ENCODE measurements around the gene CERS3. TPM values are rescaled to one million over a fixed set of nuclear protein-coding genes. Genes with fewer than 3 reads are reported as not detected.

CERS3 gene
- total RNA-seq, 4 donors from 2014 or later: 0.21 TPM; not detected in 3

- TF ChIP-seq EP300 (IDR thresholded peaks at IDR 0.05) (no peak), POLR2A (IDR thresholded peaks at IDR 0.05) (no peak)
- TF ChIP-seq, protein P1, sequence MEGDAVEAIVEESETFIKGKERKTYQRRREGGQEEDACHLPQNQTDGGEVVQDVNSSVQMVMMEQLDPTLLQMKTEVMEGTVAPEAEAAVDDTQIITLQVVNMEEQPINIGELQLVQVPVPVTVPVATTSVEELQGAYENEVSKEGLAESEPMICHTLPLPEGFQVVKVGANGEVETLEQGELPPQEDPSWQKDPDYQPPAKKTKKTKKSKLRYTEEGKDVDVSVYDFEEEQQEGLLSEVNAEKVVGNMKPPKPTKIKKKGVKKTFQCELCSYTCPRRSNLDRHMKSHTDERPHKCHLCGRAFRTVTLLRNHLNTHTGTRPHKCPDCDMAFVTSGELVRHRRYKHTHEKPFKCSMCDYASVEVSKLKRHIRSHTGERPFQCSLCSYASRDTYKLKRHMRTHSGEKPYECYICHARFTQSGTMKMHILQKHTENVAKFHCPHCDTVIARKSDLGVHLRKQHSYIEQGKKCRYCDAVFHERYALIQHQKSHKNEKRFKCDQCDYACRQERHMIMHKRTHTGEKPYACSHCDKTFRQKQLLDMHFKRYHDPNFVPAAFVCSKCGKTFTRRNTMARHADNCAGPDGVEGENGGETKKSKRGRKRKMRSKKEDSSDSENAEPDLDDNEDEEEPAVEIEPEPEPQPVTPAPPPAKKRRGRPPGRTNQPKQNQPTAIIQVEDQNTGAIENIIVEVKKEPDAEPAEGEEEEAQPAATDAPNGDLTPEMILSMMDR (IDR thresholded peaks at IDR 0.05): no peak
- no peak overlapping the region for H3K27ac ChIP-seq
Observed at GRCh38 chr15:100500226-100500990, 28.3 kb downstream of the CERS3 start.

DNA sequence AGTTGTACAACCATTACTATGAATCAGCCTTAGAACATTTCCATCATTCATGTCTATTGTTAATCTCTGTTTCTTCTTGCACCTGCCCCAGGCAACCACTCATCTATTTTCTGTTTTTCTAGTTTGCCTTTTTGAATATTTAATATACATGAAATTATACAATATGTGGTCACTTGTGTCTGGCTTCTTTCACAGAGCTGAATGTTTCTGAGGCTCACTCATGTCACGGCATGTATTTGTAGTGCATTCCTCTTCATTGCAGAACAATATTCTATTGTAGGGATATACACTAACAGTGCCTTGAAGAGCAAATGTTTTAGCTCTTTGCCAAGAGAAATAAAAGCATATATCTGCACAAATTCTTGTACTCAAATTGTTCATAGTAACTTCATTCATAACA lies 32.9 kb downstream of the CERS3 start:
- no peaks in the 10 kb centered on the region for H3K36me3 ChIP-seq
- H3K27ac ChIP-seq: no peak overlapping the region
- DNase-seq (ENCODE audit: low spot score in 2 of 2): no peak
- H3K27me3 ChIP-seq: no peaks in the 10 kb centered on the region
- TF ChIP-seq POLR2A (IDR thresholded peaks at IDR 0.05) (no peak), EP300 (IDR thresholded peaks at IDR 0.05) (no peak)
- TF ChIP-seq, protein P1 (IDR thresholded peaks at IDR 0.05): no peak
- no peaks in the 10 kb centered on the region for H3K9me3 ChIP-seq
- no peak overlapping the region for H3K4me3 ChIP-seq
- WGBS, 2 donors: 32 to 45% methylated on average over 1 of the region's 1 CpG
- no peaks in the 10 kb centered on the region for H3K4me1 ChIP-seq

More at GRCh38 chr15:100500226-100500990, 28.3 kb downstream of the CERS3 start:
- Histone ChIP-seq H3K9me3 (no peaks in the 10 kb centered on the region), H3K4me3 (no peak overlapping the region), H3K4me1 (no peaks in the 10 kb centered on the region), H3K27me3 (no peaks in the 10 kb centered on the region), H3K36me3 (no peaks in the 10 kb centered on the region)
- no peak for DNase-seq (ENCODE audit: low spot score in 2 of 2)
- WGBS, 2 donors: 54 to 59% methylated on average over 4 of the region's 4 CpGs

- WGBS, 2 donors: 88 to 96% methylated on average over 4 of the region's 4 CpGs
- Histone ChIP-seq H3K36me3 (no peaks in the 10 kb centered on the region), H3K27me3 (no peaks in the 10 kb centered on the region), H3K4me1 (no peaks in the 10 kb centered on the region), H3K9me3 (no peaks in the 10 kb centered on the region), H3K4me3 (no peak overlapping the region), H3K27ac (no peak overlapping the region)
- no peak for TF ChIP-seq EP300 (IDR thresholded peaks at IDR 0.05)
- no peak for TF ChIP-seq POLR2A (IDR thresholded peaks at IDR 0.05)
- TF ChIP-seq, protein P1 (IDR thresholded peaks at IDR 0.05): no peak
- DNase-seq (ENCODE audit: low spot score in 2 of 2): no peak
Observed at GRCh38 chr15:100493213-100493612, 35.5 kb downstream of the CERS3 start.

DNA sequence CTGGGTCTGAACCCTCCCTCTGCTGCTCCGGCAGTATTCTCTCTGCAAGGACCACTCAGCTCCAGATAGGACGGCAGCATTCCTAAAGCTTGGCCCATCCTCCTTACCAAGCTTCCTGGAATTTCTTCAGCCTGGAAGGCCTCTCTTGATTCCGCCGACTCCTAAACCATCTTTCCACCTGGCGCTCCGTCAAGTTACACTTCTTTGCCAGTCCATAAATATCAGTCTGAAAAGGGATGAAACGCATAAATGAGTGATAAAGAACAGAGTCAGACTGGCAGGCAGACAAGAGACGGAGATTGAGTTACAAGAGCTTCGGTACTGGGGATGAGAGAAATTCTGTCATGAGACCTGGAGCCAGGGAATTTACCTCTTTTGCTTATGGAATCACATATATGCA lies 44.3 kb downstream of the CERS3 start:
- peaks cover 0 to 4% (median 0%) of the 10 kb centered on the region in 4 donors for H3K9me3 ChIP-seq
- DNase-seq (ENCODE audit: low spot score in 2 of 2): no peak
- whole genome bisulfite sequencing, 2 donors: 73 to 86% methylated on average over 9 of the region's 9 CpGs

DNA sequence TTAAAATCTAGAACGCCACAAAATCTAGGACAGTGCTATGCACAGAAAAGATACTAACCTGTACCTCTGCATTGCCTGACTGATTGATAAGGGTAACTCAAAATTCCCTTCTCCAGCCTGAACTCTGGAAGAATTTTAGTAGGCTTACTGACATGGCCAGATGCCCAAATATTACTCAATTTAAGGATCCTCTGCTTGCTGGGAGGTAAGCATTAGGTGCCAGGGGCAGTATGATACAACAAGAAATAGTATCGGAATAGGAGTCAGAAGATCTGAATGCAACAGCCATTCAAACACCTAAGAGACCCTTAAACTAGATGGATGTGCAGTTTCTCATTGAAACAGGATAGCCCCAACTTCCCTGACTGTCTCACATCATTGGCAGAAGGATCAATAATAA lies 45.4 kb downstream of the CERS3 start:
- H3K4me1 ChIP-seq: no peaks in the 10 kb centered on the region
- WGBS, 2 donors: 93 to 100% methylated on average over 2 of the region's 2 CpGs
- DNase-seq (ENCODE audit: low spot score in 2 of 2): no peak
- no peak overlapping the region for H3K4me3 ChIP-seq
- H3K27ac ChIP-seq: no peak overlapping the region
- no peak for TF ChIP-seq EP300 (IDR thresholded peaks at IDR 0.05)
- TF ChIP-seq, protein P1 (IDR thresholded peaks at IDR 0.05): no peak
- TF ChIP-seq POLR2A (IDR thresholded peaks at IDR 0.05): no peak
- peaks cover 0 to 15% (median under 1%) of the 10 kb centered on the region in 4 donors for H3K9me3 ChIP-seq
- no peaks in the 10 kb centered on the region for H3K27me3 ChIP-seq
- H3K36me3 ChIP-seq: no peaks in the 10 kb centered on the region

More for the DNA sequence above, 44.3 kb downstream of the CERS3 start:
- no peak for TF ChIP-seq POLR2A (IDR thresholded peaks at IDR 0.05)
- TF ChIP-seq EP300 (IDR thresholded peaks at IDR 0.05): no peak
- TF ChIP-seq, protein P1 (IDR thresholded peaks at IDR 0.05): no peak
- H3K27ac ChIP-seq: no peak overlapping the region
- no peaks in the 10 kb centered on the region for H3K36me3 ChIP-seq
- H3K4me3 ChIP-seq: no peak overlapping the region
- no peaks in the 10 kb centered on the region for H3K27me3 ChIP-seq
- H3K4me1 ChIP-seq: no peaks in the 10 kb centered on the region
